Measurements from ENCODE around the gene LTB4R. TPM values are rescaled to one million over a fixed set of nuclear protein-coding genes. Genes with fewer than 3 reads are reported as not detected.

The LTB4R gene
- polyA plus RNA-seq, 5 donors, result 5.2 to 6.9 (median 6.2) TPM

Other genes starting within 250 kb of the LTB4R start
- not detected for gene CPNE6, start 239.9 kb upstream of the LTB4R start, polyA plus RNA-seq (ENCODE audit: insufficient read depth in 1 of 5, insufficient read length in 5 of 5, low replicate concordance in 1 of 5)
- gene PCK2, start 217.2 kb upstream of the LTB4R start, polyA plus RNA-seq (ENCODE audit: insufficient read depth in 1 of 5, insufficient read length in 5 of 5, low replicate concordance in 1 of 5), result 10 to 100 TPM; 13.3 to 17.8 (median 14.7) TPM
- 10 to 100 TPM; 59.5 to 74.4 (median 65.9) TPM for gene DCAF11, start 196.7 kb upstream of the LTB4R start, polyA plus RNA-seq (ENCODE audit: insufficient read depth in 1 of 5, insufficient read length in 5 of 5, low replicate concordance in 1 of 5)
- gene NRL, start 196.6 kb upstream of the LTB4R start, polyA plus RNA-seq (ENCODE audit: insufficient read depth in 1 of 5, insufficient read length in 5 of 5, low replicate concordance in 1 of 5), result 1 to 10 TPM; 1.0 to 2.3 (median 1.2) TPM
- 1 to 10 TPM in 3 of 5 donors, under 1 TPM in 2; 0.60 to 9.4 (median 1.1) TPM for gene FITM1, start 180.8 kb upstream of the LTB4R start, polyA plus RNA-seq (ENCODE audit: insufficient read depth in 1 of 5, insufficient read length in 5 of 5, low replicate concordance in 1 of 5)
- 100 to 1,000 TPM; 190 to 234 (median 222) TPM for gene PSME1, start 175.3 kb upstream of the LTB4R start, polyA plus RNA-seq (ENCODE audit: insufficient read depth in 1 of 5, insufficient read length in 5 of 5, low replicate concordance in 1 of 5)
- gene EMC9, start 169.9 kb upstream of the LTB4R start, polyA plus RNA-seq (ENCODE audit: insufficient read depth in 1 of 5, insufficient read length in 5 of 5, low replicate concordance in 1 of 5), result 10 to 100 TPM; 12.6 to 25.8 (median 24.3) TPM
- 100 to 1,000 TPM; 159 to 175 (median 166) TPM for gene PSME2, start 164.9 kb upstream of the LTB4R start, polyA plus RNA-seq (ENCODE audit: insufficient read depth in 1 of 5, insufficient read length in 5 of 5, low replicate concordance in 1 of 5)
- gene RNF31, start 164.0 kb upstream of the LTB4R start, polyA plus RNA-seq (ENCODE audit: insufficient read depth in 1 of 5, insufficient read length in 5 of 5, low replicate concordance in 1 of 5), result 10 to 100 TPM; 42.8 to 60.2 (median 55.7) TPM
- 10 to 100 TPM; 49.8 to 68.6 (median 57.2) TPM for gene IRF9, start 150.2 kb upstream of the LTB4R start, polyA plus RNA-seq (ENCODE audit: insufficient read depth in 1 of 5, insufficient read length in 5 of 5, low replicate concordance in 1 of 5)
- gene REC8, start 139.4 kb upstream of the LTB4R start, polyA plus RNA-seq (ENCODE audit: insufficient read depth in 1 of 5, insufficient read length in 5 of 5, low replicate concordance in 1 of 5), result 10 to 100 TPM; 36.6 to 67.1 (median 48.2) TPM
- 10 to 100 TPM; 20.2 to 37.0 (median 24.5) TPM for gene IPO4, start 122.7 kb upstream of the LTB4R start, polyA plus RNA-seq (ENCODE audit: insufficient read depth in 1 of 5, insufficient read length in 5 of 5, low replicate concordance in 1 of 5)
- 10 to 100 TPM; 24.6 to 44.1 (median 33.8) TPM for gene TM9SF1, start 116.1 kb upstream of the LTB4R start, polyA plus RNA-seq (ENCODE audit: insufficient read depth in 1 of 5, insufficient read length in 5 of 5, low replicate concordance in 1 of 5)
- 10 to 100 TPM in 3 of 5 donors, 1 to 10 TPM in 2; 9.5 to 12.2 (median 11.9) TPM for gene TSSK4, start 105.8 kb upstream of the LTB4R start, polyA plus RNA-seq (ENCODE audit: insufficient read depth in 1 of 5, insufficient read length in 5 of 5, low replicate concordance in 1 of 5)
- 10 to 100 TPM; 53.9 to 67.6 (median 62.3) TPM for gene CHMP4A, start 98.0 kb upstream of the LTB4R start, polyA plus RNA-seq (ENCODE audit: insufficient read depth in 1 of 5, insufficient read length in 5 of 5, low replicate concordance in 1 of 5)
- 10 to 100 TPM; 11.8 to 17.2 (median 13.5) TPM for gene MDP1, start 95.4 kb upstream of the LTB4R start, polyA plus RNA-seq (ENCODE audit: insufficient read depth in 1 of 5, insufficient read length in 5 of 5, low replicate concordance in 1 of 5)
- gene NEDD8, start 79.1 kb upstream of the LTB4R start, polyA plus RNA-seq (ENCODE audit: insufficient read depth in 1 of 5, insufficient read length in 5 of 5, low replicate concordance in 1 of 5), result 100 to 1,000 TPM; 209 to 239 (median 224) TPM
- 100 to 1,000 TPM in 4 of 5 donors, 10 to 100 TPM in 1; 92.7 to 120 (median 114) TPM for gene GMPR2, start 78.6 kb upstream of the LTB4R start, polyA plus RNA-seq (ENCODE audit: insufficient read depth in 1 of 5, insufficient read length in 5 of 5, low replicate concordance in 1 of 5)
- 10 to 100 TPM; 53.7 to 62.0 (median 60.9) TPM for gene TINF2, start 68.9 kb upstream of the LTB4R start, polyA plus RNA-seq (ENCODE audit: insufficient read depth in 1 of 5, insufficient read length in 5 of 5, low replicate concordance in 1 of 5)
- 1 to 10 TPM; 2.0 to 4.7 (median 3.5) TPM for gene TGM1, start 48.3 kb upstream of the LTB4R start, polyA plus RNA-seq (ENCODE audit: insufficient read depth in 1 of 5, insufficient read length in 5 of 5, low replicate concordance in 1 of 5)
- 10 to 100 TPM; 19.6 to 28.6 (median 24.9) TPM for gene RABGGTA, start 39.9 kb upstream of the LTB4R start, polyA plus RNA-seq (ENCODE audit: insufficient read depth in 1 of 5, insufficient read length in 5 of 5, low replicate concordance in 1 of 5)
- gene DHRS1, start 11.7 kb upstream of the LTB4R start, polyA plus RNA-seq (ENCODE audit: insufficient read depth in 1 of 5, insufficient read length in 5 of 5, low replicate concordance in 1 of 5), result 10 to 100 TPM; 38.8 to 54.7 (median 43.2) TPM
- gene NOP9, start 11.7 kb upstream of the LTB4R start, polyA plus RNA-seq (ENCODE audit: insufficient read depth in 1 of 5, insufficient read length in 5 of 5, low replicate concordance in 1 of 5), result 10 to 100 TPM; 21.3 to 26.7 (median 24.3) TPM
- gene CIDEB, start 3.5 kb upstream of the LTB4R start, polyA plus RNA-seq (ENCODE audit: insufficient read depth in 1 of 5, insufficient read length in 5 of 5, low replicate concordance in 1 of 5), result 10 to 100 TPM in 4 of 5 donors, 1 to 10 TPM in 1; 9.6 to 16.6 (median 14.1) TPM
- gene LTB4R2, start 1.4 kb upstream of the LTB4R start, polyA plus RNA-seq (ENCODE audit: insufficient read depth in 1 of 5, insufficient read length in 5 of 5, low replicate concordance in 1 of 5), result 1 to 10 TPM; 3.4 to 5.2 (median 4.7) TPM
- 10 to 100 TPM; 26.9 to 37.3 (median 33.8) TPM for gene ADCY4, start 23.6 kb downstream of the LTB4R start, polyA plus RNA-seq (ENCODE audit: insufficient read depth in 1 of 5, insufficient read length in 5 of 5, low replicate concordance in 1 of 5)
- 1 to 10 TPM; 2.1 to 3.6 (median 2.8) TPM for gene RIPK3, start 28.5 kb downstream of the LTB4R start, polyA plus RNA-seq (ENCODE audit: insufficient read depth in 1 of 5, insufficient read length in 5 of 5, low replicate concordance in 1 of 5)
- gene NFATC4, start 56.7 kb downstream of the LTB4R start, polyA plus RNA-seq (ENCODE audit: insufficient read depth in 1 of 5, insufficient read length in 5 of 5, low replicate concordance in 1 of 5), result 100 to 1,000 TPM in 1 of 5 donors, 10 to 100 TPM in 4; 64.5 to 102 (median 88.3) TPM
- 100 to 1,000 TPM in 2 of 5 donors, 10 to 100 TPM in 3; 78.3 to 109 (median 88.7) TPM for gene NYNRIN, start 87.5 kb downstream of the LTB4R start, polyA plus RNA-seq (ENCODE audit: insufficient read depth in 1 of 5, insufficient read length in 5 of 5, low replicate concordance in 1 of 5)
- gene CBLN3, start 118.2 kb downstream of the LTB4R start, polyA plus RNA-seq (ENCODE audit: insufficient read depth in 1 of 5, insufficient read length in 5 of 5, low replicate concordance in 1 of 5), result 1 to 10 TPM; 2.6 to 4.0 (median 3.6) TPM
- gene KHNYN, start 118.5 kb downstream of the LTB4R start, polyA plus RNA-seq (ENCODE audit: insufficient read depth in 1 of 5, insufficient read length in 5 of 5, low replicate concordance in 1 of 5), result 10 to 100 TPM; 41.3 to 53.1 (median 50.2) TPM
- 10 to 100 TPM; 37.5 to 61.9 (median 48.8) TPM for gene SDR39U1, start 131.3 kb downstream of the LTB4R start, polyA plus RNA-seq (ENCODE audit: insufficient read depth in 1 of 5, insufficient read length in 5 of 5, low replicate concordance in 1 of 5)
- under 1 TPM in 2 of 5 donors, not detected in 3; 0.26 to 0.49 TPM for gene CMA1, start 196.8 kb downstream of the LTB4R start, polyA plus RNA-seq (ENCODE audit: insufficient read depth in 1 of 5, insufficient read length in 5 of 5, low replicate concordance in 1 of 5)

Measured in right lung (tissue), 5 donors.